Panc1 (cell line): ENCODE data around the gene MTCH1.

ENCODE experiments used
- CTCF ChIP-seq: fragments of 450-650 bp; IDR thresholded peaks from 2 replicates; pipeline ENCODE4 v1.5.1; 2017; ENCODE audit warnings: mild to moderate bottlenecking
- POLR2AphosphoS5 ChIP-seq: IDR thresholded peaks from 2 replicates; pipeline ENCODE4 v1.6.1; 2012; ENCODE audit warnings: mild to moderate bottlenecking, low read depth, low read length, moderate library complexity
- SIN3A ChIP-seq: IDR thresholded peaks from 2 replicates; pipeline ENCODE4 v1.6.1; 2012; ENCODE audit warnings: low read depth, mild to moderate bottlenecking, low read length, moderate library complexity, borderline replicate concordance; ENCODE audit not compliant: insufficient read depth
- TCF7L2 ChIP-seq: IDR thresholded peaks from 2 replicates; pipeline ENCODE4 v1.6.1; 2011; ENCODE audit warnings: mild to moderate bottlenecking, low read depth, low read length, inconsistent platforms
- TF ChIP-seq, protein P1 (sequence below), 2 experiments: IDR thresholded peaks; 2 replicates each; pipeline ENCODE4 v1.6.1; 2011 to 2012; ENCODE audit warnings: low read depth in 2 of 2, control low read depth in 1 of 2, low read length in 1 of 2, mild to moderate bottlenecking in 1 of 2, moderate library complexity in 1 of 2; ENCODE audit not compliant: insufficient read depth in 1 of 2

DNA sequence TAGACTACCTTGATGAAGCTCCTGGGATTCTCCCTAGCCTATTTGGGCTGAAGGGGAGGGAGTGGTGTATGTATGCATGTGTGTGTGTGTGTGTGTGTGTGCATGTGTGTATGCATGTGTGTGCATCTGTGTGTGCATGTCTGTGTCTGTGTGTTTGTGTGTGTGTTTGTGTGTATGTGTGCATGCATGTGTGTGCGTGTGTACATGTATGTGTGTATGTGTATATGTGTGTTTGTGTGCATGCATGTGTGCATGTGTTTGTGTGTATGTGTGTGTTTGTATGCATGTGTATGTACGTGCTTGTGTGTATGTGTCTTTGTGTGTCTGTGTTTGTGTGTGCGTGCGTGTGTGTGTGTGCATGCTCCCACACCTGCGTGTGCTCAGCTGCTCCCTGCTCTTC, 34.8 kb upstream of the MTCH1 start:
- TF ChIP-seq CTCF (no peak), POLR2AphosphoS5 (no peak), TCF7L2 (no peak), SIN3A (no peak)
- TF ChIP-seq, protein P1, sequence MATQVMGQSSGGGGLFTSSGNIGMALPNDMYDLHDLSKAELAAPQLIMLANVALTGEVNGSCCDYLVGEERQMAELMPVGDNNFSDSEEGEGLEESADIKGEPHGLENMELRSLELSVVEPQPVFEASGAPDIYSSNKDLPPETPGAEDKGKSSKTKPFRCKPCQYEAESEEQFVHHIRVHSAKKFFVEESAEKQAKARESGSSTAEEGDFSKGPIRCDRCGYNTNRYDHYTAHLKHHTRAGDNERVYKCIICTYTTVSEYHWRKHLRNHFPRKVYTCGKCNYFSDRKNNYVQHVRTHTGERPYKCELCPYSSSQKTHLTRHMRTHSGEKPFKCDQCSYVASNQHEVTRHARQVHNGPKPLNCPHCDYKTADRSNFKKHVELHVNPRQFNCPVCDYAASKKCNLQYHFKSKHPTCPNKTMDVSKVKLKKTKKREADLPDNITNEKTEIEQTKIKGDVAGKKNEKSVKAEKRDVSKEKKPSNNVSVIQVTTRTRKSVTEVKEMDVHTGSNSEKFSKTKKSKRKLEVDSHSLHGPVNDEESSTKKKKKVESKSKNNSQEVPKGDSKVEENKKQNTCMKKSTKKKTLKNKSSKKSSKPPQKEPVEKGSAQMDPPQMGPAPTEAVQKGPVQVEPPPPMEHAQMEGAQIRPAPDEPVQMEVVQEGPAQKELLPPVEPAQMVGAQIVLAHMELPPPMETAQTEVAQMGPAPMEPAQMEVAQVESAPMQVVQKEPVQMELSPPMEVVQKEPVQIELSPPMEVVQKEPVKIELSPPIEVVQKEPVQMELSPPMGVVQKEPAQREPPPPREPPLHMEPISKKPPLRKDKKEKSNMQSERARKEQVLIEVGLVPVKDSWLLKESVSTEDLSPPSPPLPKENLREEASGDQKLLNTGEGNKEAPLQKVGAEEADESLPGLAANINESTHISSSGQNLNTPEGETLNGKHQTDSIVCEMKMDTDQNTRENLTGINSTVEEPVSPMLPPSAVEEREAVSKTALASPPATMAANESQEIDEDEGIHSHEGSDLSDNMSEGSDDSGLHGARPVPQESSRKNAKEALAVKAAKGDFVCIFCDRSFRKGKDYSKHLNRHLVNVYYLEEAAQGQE (IDR thresholded peaks at IDR 0.05; ENCODE audit: insufficient read depth in 1 of 2, low read depth in 2 of 2, low read length in 1 of 2) = no peak
